Endothelial cell of umbilical vein (primary cell): ENCODE data around the gene BCOR. TPM values are rescaled to one million over a fixed set of nuclear protein-coding genes. Genes with fewer than 3 reads are reported as not detected.

ENCODE experiments used
- BruUV-seq: library from RNA; stranded (reverse); fragments of 400-500 nt; replicated peaks from 2 replicates; lab custom pipeline; 2021; lab: Mats Ljungman, UMichigan
- CTCF ChIA-PET: fragments of 300-600, 350-600 bp; sonication (Branson Sonifier 250); formaldehyde crosslinking; loops from one replicate; lab custom pipeline; 2021; ENCODE audit warnings: antibody characterized with exemption, inconsistent platforms; lab: Charles Lee
- POLR2A ChIA-PET: fragments of 300-600, 350-600 bp; sonication (Branson Sonifier 250); formaldehyde crosslinking; loops from one replicate; lab custom pipeline; 2021; ENCODE audit warnings: antibody characterized with exemption, inconsistent platforms; lab: Charles Lee
- DNase-seq: peaks from one replicate; pipeline ENCODE4 v3.0.0-alpha.2; 2011; ENCODE audit warnings: low read depth, low spot score
- FAIRE-seq: peaks from 2 replicates; lab custom pipeline; 2011; peaks lifted over from hg19 to GRCh38; lab: Jason Lieb, UNC
- H2AFZ ChIP-seq: 2 replicates; pipeline ENCODE4 v1.6.0; 2012; ENCODE audit warnings: low read depth, low read length, control low read depth, inconsistent platforms
- H3K27ac ChIP-seq: 2 replicates; pipeline ENCODE4 v1.5.1; 2011; ENCODE audit warnings: low read depth, mild to moderate bottlenecking, control low read depth, low read length, moderate library complexity; ENCODE audit not compliant: insufficient read depth
- H3K27me3 ChIP-seq, 2 experiments: 2 replicates each; pipeline versions ENCODE4 v1.6.0 to v1.6.1; 2011; ENCODE audit warnings: low read length in 2 of 2, mixed read lengths in 1 of 2; ENCODE audit not compliant: control insufficient read depth in 2 of 2, insufficient read depth in 2 of 2
- H3K36me3 ChIP-seq, 2 experiments: 2 replicates in 1 of 2; 3 replicates in 1 of 2; pipeline ENCODE4 v1.5.1; 2011; ENCODE audit warnings: low read length in 2 of 2, mild to moderate bottlenecking in 1 of 2, moderate library complexity in 1 of 2; ENCODE audit not compliant: control insufficient read depth in 2 of 2, insufficient read depth in 2 of 2; ENCODE audit errors: extremely low read depth in 1 of 2
- H3K4me1 ChIP-seq: 3 replicates; pipeline ENCODE4 v1.5.1; 2011; ENCODE audit warnings: mild to moderate bottlenecking, low read length; ENCODE audit not compliant: control insufficient read depth, insufficient read depth; ENCODE audit errors: extremely low read depth
- H3K4me2 ChIP-seq: 2 replicates; pipeline ENCODE4 v1.6.1; 2011; ENCODE audit warnings: low read length, control low read depth, mixed read lengths; ENCODE audit not compliant: insufficient read depth
- H3K4me3 ChIP-seq, 3 experiments: fragments of 200-600 bp in 1 of 3; sonication (generic), shearing (Covaris generic) in 1 of 3; replicated peaks in 1 of 3; 2 replicates each; pipeline ENCODE4 v1.5.1; 2011 to 2016; ENCODE audit warnings: control low read depth in 3 of 3, low read length in 3 of 3, mild to moderate bottlenecking in 2 of 3, inconsistent platforms in 1 of 3, low read depth in 1 of 3, moderate library complexity in 1 of 3; ENCODE audit not compliant: insufficient read depth in 1 of 3
- H3K79me2 ChIP-seq: 2 replicates; pipeline ENCODE4 v1.6.0; 2012; ENCODE audit warnings: low read length, inconsistent platforms; ENCODE audit not compliant: control insufficient read depth, insufficient read depth
- H3K9ac ChIP-seq: replicated peaks from 2 replicates; pipeline ENCODE3; 2011; ENCODE audit warnings: low read length, control low read depth; ENCODE audit not compliant: insufficient read depth; ENCODE audit errors: extremely low read depth
- H3K9me1 ChIP-seq: replicated peaks from 3 replicates; pipeline ENCODE4 v1.6.0; 2011; ENCODE audit warnings: mild to moderate bottlenecking, low read length; ENCODE audit not compliant: control insufficient read depth, insufficient read depth; ENCODE audit errors: extremely low read depth
- H3K9me3 ChIP-seq: replicated peaks from 2 replicates; pipeline ENCODE4 v1.5.1; 2012; ENCODE audit warnings: low read length, inconsistent platforms; ENCODE audit not compliant: control insufficient read depth, insufficient read depth
- H4K20me1 ChIP-seq: replicated peaks from 2 replicates; pipeline ENCODE3; 2011; ENCODE audit warnings: mild to moderate bottlenecking, low read length; ENCODE audit not compliant: control insufficient read depth, insufficient read depth; ENCODE audit errors: extremely low read depth
- EZH2 ChIP-seq: IDR thresholded peaks from 2 replicates; pipeline ENCODE4 v1.6.1; 2012; ENCODE audit warnings: borderline replicate concordance, low read depth, mild to moderate bottlenecking, moderate library complexity, low read length, inconsistent platforms; ENCODE audit not compliant: severe bottlenecking
- FOS ChIP-seq: IDR thresholded peaks from 2 replicates; pipeline ENCODE4 v1.6.1; 2011; ENCODE audit warnings: mild to moderate bottlenecking, low read length, moderate library complexity, borderline replicate concordance; ENCODE audit not compliant: insufficient read depth
- GATA2 ChIP-seq: IDR thresholded peaks from 2 replicates; pipeline ENCODE4 v1.7.0; 2011; ENCODE audit warnings: low read depth, mild to moderate bottlenecking, moderate library complexity, mixed read lengths, low read length; ENCODE audit not compliant: insufficient read length, insufficient read depth
- JUN ChIP-seq: IDR thresholded peaks from 2 replicates; pipeline ENCODE4 v1.6.1; 2011; ENCODE audit warnings: borderline replicate concordance, low read depth; ENCODE audit not compliant: insufficient read length, insufficient read depth
- MAX ChIP-seq: IDR thresholded peaks from 2 replicates; pipeline ENCODE4 v1.6.1; 2011; ENCODE audit not compliant: insufficient read depth, insufficient read length
- MYC ChIP-seq: IDR thresholded peaks from one replicate; pipeline ENCODE4 v1.6.1; 2011; ENCODE audit warnings: mild to moderate bottlenecking, low read depth, low read length
- POLR2A ChIP-seq: IDR thresholded peaks from 2 replicates; pipeline ENCODE4 v1.6.1; 2012; ENCODE audit warnings: low read depth, mild to moderate bottlenecking, control low read depth, low read length
- POLR2AphosphoS5 ChIP-seq: IDR thresholded peaks from 2 replicates; pipeline ENCODE4 v1.6.1; 2012; ENCODE audit warnings: low read depth, mild to moderate bottlenecking, control low read depth, low read length, moderate library complexity; ENCODE audit not compliant: insufficient read depth
- dilution Hi-C: fragments of 300-500 bp; cut with MboI; formaldehyde crosslinking; loops from one replicate; pipeline ENCODE4 v1.15.0; 2019; ENCODE audit warnings: low sequenced_read_pairs; ENCODE audit not compliant: extremely low pct_ligation_motif_present
- intact Hi-C: fragments of 100-400 bp; cut with micrococcal nuclease; formaldehyde crosslinking; loops from one replicate; pipeline ENCODE4 v1.10.0; 2022
- polyA plus RNA-seq, 4 experiments: library from polyadenylated mRNA; depleted of rRNA in 3 of 4; stranded (reverse) in 3 of 4; unstranded in 1 of 4; fragments of >200 nt; gene quantifications; 2 replicates each; pipeline versions ENCODE4 v1.2.1 to v1.2.3, GENCODE V29; 2011 to 2012; ENCODE audit warnings: missing spikeins in 1 of 4
- total RNA-seq: library from RNA; stranded (reverse); gene quantifications from 2 replicates; pipeline ENCODE4 v1.2.3, GENCODE V29; 2021
- TF ChIP-seq, protein P1 (sequence below), 2 donors: IDR thresholded peaks; 1 replicate in 1 of 2; 2 replicates in 1 of 2; pipeline ENCODE4 v1.5.1; 2011; ENCODE audit warnings: low read length in 2 of 2, mild to moderate bottlenecking in 2 of 2, moderate library complexity in 2 of 2, control low read depth in 1 of 2, inconsistent platforms in 1 of 2, low read depth in 1 of 2; ENCODE audit not compliant: insufficient read depth in 1 of 2; ENCODE audit errors: extremely low read depth in 1 of 2

BCOR gene
- total and polyA plus RNA-seq, 2 donors (not counting 3 experiments of a cell fraction or from before 2014, with no cell fraction given): 10.1 to 24.2 TPM

- H3K27ac ChIP-seq: no peak overlapping the region
- no peak overlapping the region for H3K4me3 ChIP-seq
- BruUV-seq: no TSS peak
- TF ChIP-seq MYC (no peak), MAX (no peak), FOS (no peak), JUN (no peak), POLR2AphosphoS5 (no peak), GATA2 (no peak), POLR2A (no peak), EZH2 (no peak)
- TF ChIP-seq, protein P1, sequence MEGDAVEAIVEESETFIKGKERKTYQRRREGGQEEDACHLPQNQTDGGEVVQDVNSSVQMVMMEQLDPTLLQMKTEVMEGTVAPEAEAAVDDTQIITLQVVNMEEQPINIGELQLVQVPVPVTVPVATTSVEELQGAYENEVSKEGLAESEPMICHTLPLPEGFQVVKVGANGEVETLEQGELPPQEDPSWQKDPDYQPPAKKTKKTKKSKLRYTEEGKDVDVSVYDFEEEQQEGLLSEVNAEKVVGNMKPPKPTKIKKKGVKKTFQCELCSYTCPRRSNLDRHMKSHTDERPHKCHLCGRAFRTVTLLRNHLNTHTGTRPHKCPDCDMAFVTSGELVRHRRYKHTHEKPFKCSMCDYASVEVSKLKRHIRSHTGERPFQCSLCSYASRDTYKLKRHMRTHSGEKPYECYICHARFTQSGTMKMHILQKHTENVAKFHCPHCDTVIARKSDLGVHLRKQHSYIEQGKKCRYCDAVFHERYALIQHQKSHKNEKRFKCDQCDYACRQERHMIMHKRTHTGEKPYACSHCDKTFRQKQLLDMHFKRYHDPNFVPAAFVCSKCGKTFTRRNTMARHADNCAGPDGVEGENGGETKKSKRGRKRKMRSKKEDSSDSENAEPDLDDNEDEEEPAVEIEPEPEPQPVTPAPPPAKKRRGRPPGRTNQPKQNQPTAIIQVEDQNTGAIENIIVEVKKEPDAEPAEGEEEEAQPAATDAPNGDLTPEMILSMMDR (IDR thresholded peaks at IDR 0.05; ENCODE audit: extremely low read depth in 1 of 2, insufficient read depth in 1 of 2, low read depth in 1 of 2, low read length in 2 of 2): no peak
- no peak overlapping the region for H3K9ac ChIP-seq
- ChIA-PET POLR2A (no interaction called here), CTCF (no interaction called here)
- H3K9me3 ChIP-seq: peaks cover 3% of the 10 kb centered on the region
- no peak overlapping the region for H3K4me2 ChIP-seq
- H3K9me1 ChIP-seq: no peaks in the 10 kb centered on the region
- H3K27me3 ChIP-seq: no peaks in the 10 kb centered on the region
- no peaks in the 10 kb centered on the region for H3K4me1 ChIP-seq
- dilution Hi-C loops: no loop called here
- intact Hi-C loops: no loop called here
- H2AFZ ChIP-seq: no peak overlapping the region
- H3K36me3 ChIP-seq: peaks cover 14 to 23% of the 10 kb centered on the region in 2 experiments
- DNase-seq (no peak), FAIRE-seq (no peak)
- H4K20me1 ChIP-seq: no peaks in the 10 kb centered on the region
- no peaks in the 10 kb centered on the region for H3K79me2 ChIP-seq
These were observed 47.2 kb downstream of the BCOR start for GRCh38 chrX:40050532-40050931.
